GM23338 (cell line): ENCODE data around the gene TYW3. TPM values are rescaled to one million over a fixed set of nuclear protein-coding genes. Genes with fewer than 3 reads are reported as not detected.

Source experiments
- ATAC-seq: fragments of 200-7000 bp; cut with Tn5 transposase; 3 replicates; pipeline ENCODE4 v1.9.1; 2020
- DNase-seq: peaks from one replicate; pipeline ENCODE4 v3.0.0-alpha.2; 2015; ENCODE audit warnings: low spot score
- H2AFZ ChIP-seq: fragments of 200-600 bp; sonication (generic); 2 replicates; pipeline ENCODE4 v1.8.0; 2016; ENCODE audit warnings: antibody characterized with exemption, mild to moderate bottlenecking, moderate library complexity
- H3F3A ChIP-seq: fragments of 200-600 bp; sonication (generic); replicated peaks from 2 replicates; pipeline ENCODE4 v1.8.0; 2017; ENCODE audit warnings: antibody characterized with exemption, mixed run types, low read depth
- H3K27ac ChIP-seq: fragments of 200-600 bp; sonication (generic); 2 replicates; pipeline ENCODE4 v1.6.1; 2016; ENCODE audit warnings: low read depth
- H3K27me3 ChIP-seq: fragments of 200-600 bp; sonication (generic); 2 replicates; pipeline ENCODE4 v1.8.0; 2016; ENCODE audit warnings: mild to moderate bottlenecking, mixed run types, moderate library complexity; ENCODE audit not compliant: insufficient read depth
- H3K36me3 ChIP-seq: fragments of 200-600 bp; sonication (generic); 2 replicates; pipeline ENCODE4 v1.8.0; 2016; ENCODE audit warnings: mild to moderate bottlenecking; ENCODE audit not compliant: insufficient read depth
- H3K4me1 ChIP-seq: fragments of 200-600 bp; sonication (generic); 2 replicates; pipeline ENCODE4 v1.8.0; 2016; ENCODE audit warnings: mild to moderate bottlenecking, moderate library complexity; ENCODE audit not compliant: insufficient read depth
- H3K4me2 ChIP-seq: fragments of 200-600 bp; sonication (generic); 2 replicates; pipeline ENCODE4 v1.7.1; 2017; ENCODE audit warnings: mixed run types
- H3K4me3 ChIP-seq: fragments of 200-600 bp; sonication (generic); 2 replicates; pipeline ENCODE4 v1.6.1; 2016; ENCODE audit warnings: mixed run types
- H3K79me2 ChIP-seq: fragments of 200-600 bp; sonication (generic); replicated peaks from 2 replicates; pipeline ENCODE4 v1.8.0; 2017; ENCODE audit warnings: mild to moderate bottlenecking; ENCODE audit not compliant: insufficient read depth
- H3K9me2 ChIP-seq: fragments of 200-600 bp; sonication (generic); 2 replicates; pipeline ENCODE4 v1.8.0; 2017; ENCODE audit not compliant: insufficient read depth
- H4K20me1 ChIP-seq: fragments of 200-600 bp; sonication (generic); replicated peaks from 2 replicates; pipeline ENCODE4 v1.8.0; 2017; ENCODE audit warnings: mild to moderate bottlenecking; ENCODE audit not compliant: insufficient read depth
- H3K27ac Mint-ChIP-seq: 2 replicates; pipeline ENCODE4 v1.8.0; 2020; ENCODE audit warnings: inconsistent platforms, mild to moderate bottlenecking, moderate library complexity, mixed read lengths
- H3K27me3 Mint-ChIP-seq: 3 replicates; pipeline ENCODE4 v1.8.0; 2022; ENCODE audit warnings: low read depth, mild to moderate bottlenecking, moderate library complexity, mixed read lengths, inconsistent platforms; ENCODE audit not compliant: insufficient read depth, poor library complexity
- H3K36me3 Mint-ChIP-seq: 3 replicates; pipeline ENCODE4 v1.8.0; 2021; ENCODE audit warnings: low read depth, mild to moderate bottlenecking, inconsistent platforms, moderate library complexity, mixed read lengths
- H3K4me1 Mint-ChIP-seq: 3 replicates; pipeline ENCODE4 v1.8.0; 2020; ENCODE audit warnings: mild to moderate bottlenecking, inconsistent platforms, mixed read lengths
- H3K4me3 Mint-ChIP-seq: 3 replicates; pipeline ENCODE4 v1.8.0; 2021; ENCODE audit warnings: moderate library complexity, mild to moderate bottlenecking, inconsistent platforms, mixed read lengths
- H3K9me3 Mint-ChIP-seq: 3 replicates; pipeline ENCODE4 v1.8.0; 2020; ENCODE audit warnings: moderate library complexity, mild to moderate bottlenecking, inconsistent platforms, mixed read lengths
- CREB1 ChIP-seq: fragments of 250-450 bp; sonication (Bioruptor Pico); IDR thresholded peaks from 2 replicates; pipeline ENCODE4 v1.5.0; 2020; ENCODE audit warnings: low read depth, mild to moderate bottlenecking, moderate library complexity
- EZH2 ChIP-seq: fragments of 200-600 bp; sonication (generic); IDR thresholded peaks from one replicate; pipeline ENCODE4 v1.8.0; 2017; ENCODE audit warnings: antibody characterized with exemption, mild to moderate bottlenecking, low read depth; ENCODE audit not compliant: unreplicated experiment
- EZH2phosphoT487 ChIP-seq: fragments of 200-600 bp; sonication (generic); IDR thresholded peaks from one replicate; pipeline ENCODE4 v1.8.1; 2018; ENCODE audit warnings: antibody characterized with exemption; ENCODE audit not compliant: unreplicated experiment
- JUNB ChIP-seq: IDR thresholded peaks from one replicate; pipeline ENCODE4 v1.6.1; 2016; ENCODE audit warnings: antibody characterized with exemption; ENCODE audit not compliant: unreplicated experiment
- NANOG ChIP-seq: IDR thresholded peaks from 2 replicates; pipeline ENCODE4 v1.6.1; 2016; ENCODE audit warnings: antibody characterized with exemption, borderline replicate concordance
- POLR2AphosphoS5 ChIP-seq: IDR thresholded peaks from 2 replicates; pipeline ENCODE4 v1.6.1; 2016; ENCODE audit warnings: antibody characterized with exemption, low read depth
- STAT1 ChIP-seq: IDR thresholded peaks from one replicate; pipeline ENCODE4 v1.6.1; 2016; ENCODE audit warnings: antibody characterized with exemption; ENCODE audit not compliant: unreplicated experiment
- ZNF114 ChIP-seq: fragments of 250-450 bp; sonication (Bioruptor Pico); IDR thresholded peaks from 2 replicates; pipeline ENCODE4 v1.5.0; 2020; ENCODE audit warnings: mild to moderate bottlenecking, moderate library complexity
- ZNF331 ChIP-seq: fragments of 250-450 bp; sonication (Bioruptor Pico); IDR thresholded peaks from 2 replicates; pipeline ENCODE4 v1.5.0; 2020; ENCODE audit warnings: low read depth, mild to moderate bottlenecking, moderate library complexity
- polyA plus RNA-seq: library from polyadenylated mRNA; unstranded; fragments of >200 nt; fragmentation: Nextera tagmentation; extraction: Ambion mirVana; gene quantifications from 2 replicates; pipeline ENCODE4 v1.2.1, GENCODE V29; 2016
- total RNA-seq: library from RNA; depleted of rRNA; stranded (reverse); fragments of >200 nt; shearing (Covaris generic); gene quantifications from 2 replicates; pipeline ENCODE4 v1.2.3, GENCODE V29; 2014
- TF ChIP-seq, protein P1 (sequence below): fragments of 250-450 bp; sonication (Bioruptor Pico); IDR thresholded peaks from 2 replicates; pipeline ENCODE4 v1.5.0; 2020; ENCODE audit warnings: mild to moderate bottlenecking, moderate library complexity
- TF ChIP-seq, protein P2 (sequence below): IDR thresholded peaks from one replicate; pipeline ENCODE4 v1.6.1; 2018; ENCODE audit warnings: antibody characterized with exemption; ENCODE audit not compliant: unreplicated experiment
- TF ChIP-seq, protein P3 (sequence below): IDR thresholded peaks from 2 replicates; pipeline ENCODE4 v1.6.1; 2016; ENCODE audit warnings: antibody characterized with exemption
- TF ChIP-seq, protein P4 (sequence below), 2 experiments: fragments of 200-600 bp in 1 of 2; sonication (generic) in 1 of 2; conservative IDR thresholded peaks; 2 replicates each; pipeline versions ENCODE4 v1.5.1 to v1.6.1; 2016 to 2017; ENCODE audit warnings: antibody characterized with exemption in 2 of 2, low read depth in 2 of 2, mild to moderate bottlenecking in 2 of 2, moderate library complexity in 1 of 2

TYW3 gene
- total and polyA plus RNA-seq, 2 experiments from 2014 or later: 29.6 to 66.8 TPM

DNA sequence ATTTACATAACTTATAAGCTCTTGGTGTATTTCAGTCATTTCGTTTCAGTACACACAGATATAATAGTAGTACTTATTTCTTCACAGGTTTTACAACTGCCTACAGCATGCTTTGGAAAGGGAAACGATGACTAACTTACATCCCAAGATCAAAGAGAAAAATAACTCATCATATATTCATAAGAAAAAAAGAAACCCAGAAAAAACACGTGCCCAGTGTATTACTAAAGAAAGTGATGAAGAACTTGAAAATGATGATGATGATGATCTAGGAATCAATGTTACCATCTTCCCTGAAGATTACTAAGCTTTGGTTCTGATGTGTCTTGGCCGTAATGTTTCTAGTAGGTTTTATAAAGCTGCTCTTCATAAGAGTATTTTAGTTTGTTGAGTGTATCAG lies 30.9 kb downstream of the TYW3 start:
- Mint-ChIP-seq H3K27me3 (peaks cover 2% of the 10 kb centered on the region), H3K4me1 (no peaks in the 10 kb centered on the region), H3K27ac (no peak overlapping the region), H3K36me3 (peaks cover 12% of the 10 kb centered on the region), H3K4me3 (no peak overlapping the region), H3K9me3 (no peaks in the 10 kb centered on the region)
- H3K4me2 ChIP-seq: no peak overlapping the region
- DNase-seq (no peak), ATAC-seq (no peak)
- peaks cover 8% of the 10 kb centered on the region; the same call in 1 of the 2 replicates for H3K36me3 ChIP-seq
- no peaks in the 10 kb centered on the region for H3K9me2 ChIP-seq
- H3K4me3 ChIP-seq: no peak overlapping the region
- H3K4me1 ChIP-seq: no peaks in the 10 kb centered on the region
- H3F3A ChIP-seq: no peaks in the 10 kb centered on the region
- H3K27me3 ChIP-seq: no peaks in the 10 kb centered on the region
- TF ChIP-seq POLR2AphosphoS5: no peak
- TF ChIP-seq CREB1 (CRISPR knock-in tag): no peak
- TF ChIP-seq ZNF114 (CRISPR knock-in tag): no peak
- TF ChIP-seq, protein P1, sequence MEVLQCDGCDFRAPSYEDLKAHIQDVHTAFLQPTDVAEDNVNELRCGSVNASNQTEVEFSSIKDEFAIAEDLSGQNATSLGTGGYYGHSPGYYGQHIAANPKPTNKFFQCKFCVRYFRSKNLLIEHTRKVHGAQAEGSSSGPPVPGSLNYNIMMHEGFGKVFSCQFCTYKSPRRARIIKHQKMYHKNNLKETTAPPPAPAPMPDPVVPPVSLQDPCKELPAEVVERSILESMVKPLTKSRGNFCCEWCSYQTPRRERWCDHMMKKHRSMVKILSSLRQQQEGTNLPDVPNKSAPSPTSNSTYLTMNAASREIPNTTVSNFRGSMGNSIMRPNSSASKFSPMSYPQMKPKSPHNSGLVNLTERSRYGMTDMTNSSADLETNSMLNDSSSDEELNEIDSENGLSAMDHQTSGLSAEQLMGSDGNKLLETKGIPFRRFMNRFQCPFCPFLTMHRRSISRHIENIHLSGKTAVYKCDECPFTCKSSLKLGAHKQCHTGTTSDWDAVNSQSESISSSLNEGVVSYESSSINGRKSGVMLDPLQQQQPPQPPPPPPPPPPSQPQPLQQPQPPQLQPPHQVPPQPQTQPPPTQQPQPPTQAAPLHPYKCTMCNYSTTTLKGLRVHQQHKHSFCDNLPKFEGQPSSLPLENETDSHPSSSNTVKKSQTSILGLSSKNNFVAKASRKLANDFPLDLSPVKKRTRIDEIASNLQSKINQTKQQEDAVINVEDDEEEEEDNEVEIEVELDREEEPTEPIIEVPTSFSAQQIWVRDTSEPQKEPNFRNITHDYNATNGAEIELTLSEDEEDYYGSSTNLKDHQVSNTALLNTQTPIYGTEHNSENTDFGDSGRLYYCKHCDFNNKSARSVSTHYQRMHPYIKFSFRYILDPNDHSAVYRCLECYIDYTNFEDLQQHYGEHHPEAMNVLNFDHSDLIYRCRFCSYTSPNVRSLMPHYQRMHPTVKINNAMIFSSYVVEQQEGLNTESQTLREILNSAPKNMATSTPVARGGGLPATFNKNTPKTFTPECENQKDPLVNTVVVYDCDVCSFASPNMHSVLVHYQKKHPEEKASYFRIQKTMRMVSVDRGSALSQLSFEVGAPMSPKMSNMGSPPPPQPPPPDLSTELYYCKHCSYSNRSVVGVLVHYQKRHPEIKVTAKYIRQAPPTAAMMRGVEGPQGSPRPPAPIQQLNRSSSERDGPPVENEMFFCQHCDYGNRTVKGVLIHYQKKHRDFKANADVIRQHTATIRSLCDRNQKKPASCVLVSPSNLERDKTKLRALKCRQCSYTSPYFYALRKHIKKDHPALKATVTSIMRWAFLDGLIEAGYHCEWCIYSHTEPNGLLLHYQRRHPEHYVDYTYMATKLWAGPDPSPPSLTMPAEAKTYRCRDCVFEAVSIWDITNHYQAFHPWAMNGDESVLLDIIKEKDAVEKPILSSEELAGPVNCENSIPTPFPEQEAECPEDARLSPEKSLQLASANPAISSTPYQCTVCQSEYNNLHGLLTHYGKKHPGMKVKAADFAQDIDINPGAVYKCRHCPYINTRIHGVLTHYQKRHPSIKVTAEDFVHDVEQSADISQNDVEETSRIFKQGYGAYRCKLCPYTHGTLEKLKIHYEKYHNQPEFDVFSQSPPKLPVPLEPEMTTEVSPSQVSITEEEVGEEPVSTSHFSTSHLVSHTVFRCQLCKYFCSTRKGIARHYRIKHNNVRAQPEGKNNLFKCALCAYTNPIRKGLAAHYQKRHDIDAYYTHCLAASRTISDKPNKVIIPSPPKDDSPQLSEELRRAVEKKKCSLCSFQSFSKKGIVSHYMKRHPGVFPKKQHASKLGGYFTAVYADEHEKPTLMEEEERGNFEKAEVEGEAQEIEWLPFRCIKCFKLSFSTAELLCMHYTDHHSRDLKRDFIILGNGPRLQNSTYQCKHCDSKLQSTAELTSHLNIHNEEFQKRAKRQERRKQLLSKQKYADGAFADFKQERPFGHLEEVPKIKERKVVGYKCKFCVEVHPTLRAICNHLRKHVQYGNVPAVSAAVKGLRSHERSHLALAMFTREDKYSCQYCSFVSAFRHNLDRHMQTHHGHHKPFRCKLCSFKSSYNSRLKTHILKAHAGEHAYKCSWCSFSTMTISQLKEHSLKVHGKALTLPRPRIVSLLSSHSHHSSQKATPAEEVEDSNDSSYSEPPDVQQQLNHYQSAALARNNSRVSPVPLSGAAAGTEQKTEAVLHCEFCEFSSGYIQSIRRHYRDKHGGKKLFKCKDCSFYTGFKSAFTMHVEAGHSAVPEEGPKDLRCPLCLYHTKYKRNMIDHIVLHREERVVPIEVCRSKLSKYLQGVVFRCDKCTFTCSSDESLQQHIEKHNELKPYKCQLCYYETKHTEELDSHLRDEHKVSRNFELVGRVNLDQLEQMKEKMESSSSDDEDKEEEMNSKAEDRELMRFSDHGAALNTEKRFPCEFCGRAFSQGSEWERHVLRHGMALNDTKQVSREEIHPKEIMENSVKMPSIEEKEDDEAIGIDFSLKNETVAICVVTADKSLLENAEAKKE (CRISPR knock-in tag): no peak
- no peak for TF ChIP-seq NANOG
- TF ChIP-seq, protein P2, sequence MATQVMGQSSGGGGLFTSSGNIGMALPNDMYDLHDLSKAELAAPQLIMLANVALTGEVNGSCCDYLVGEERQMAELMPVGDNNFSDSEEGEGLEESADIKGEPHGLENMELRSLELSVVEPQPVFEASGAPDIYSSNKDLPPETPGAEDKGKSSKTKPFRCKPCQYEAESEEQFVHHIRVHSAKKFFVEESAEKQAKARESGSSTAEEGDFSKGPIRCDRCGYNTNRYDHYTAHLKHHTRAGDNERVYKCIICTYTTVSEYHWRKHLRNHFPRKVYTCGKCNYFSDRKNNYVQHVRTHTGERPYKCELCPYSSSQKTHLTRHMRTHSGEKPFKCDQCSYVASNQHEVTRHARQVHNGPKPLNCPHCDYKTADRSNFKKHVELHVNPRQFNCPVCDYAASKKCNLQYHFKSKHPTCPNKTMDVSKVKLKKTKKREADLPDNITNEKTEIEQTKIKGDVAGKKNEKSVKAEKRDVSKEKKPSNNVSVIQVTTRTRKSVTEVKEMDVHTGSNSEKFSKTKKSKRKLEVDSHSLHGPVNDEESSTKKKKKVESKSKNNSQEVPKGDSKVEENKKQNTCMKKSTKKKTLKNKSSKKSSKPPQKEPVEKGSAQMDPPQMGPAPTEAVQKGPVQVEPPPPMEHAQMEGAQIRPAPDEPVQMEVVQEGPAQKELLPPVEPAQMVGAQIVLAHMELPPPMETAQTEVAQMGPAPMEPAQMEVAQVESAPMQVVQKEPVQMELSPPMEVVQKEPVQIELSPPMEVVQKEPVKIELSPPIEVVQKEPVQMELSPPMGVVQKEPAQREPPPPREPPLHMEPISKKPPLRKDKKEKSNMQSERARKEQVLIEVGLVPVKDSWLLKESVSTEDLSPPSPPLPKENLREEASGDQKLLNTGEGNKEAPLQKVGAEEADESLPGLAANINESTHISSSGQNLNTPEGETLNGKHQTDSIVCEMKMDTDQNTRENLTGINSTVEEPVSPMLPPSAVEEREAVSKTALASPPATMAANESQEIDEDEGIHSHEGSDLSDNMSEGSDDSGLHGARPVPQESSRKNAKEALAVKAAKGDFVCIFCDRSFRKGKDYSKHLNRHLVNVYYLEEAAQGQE: no peak
- TF ChIP-seq, protein P3, sequence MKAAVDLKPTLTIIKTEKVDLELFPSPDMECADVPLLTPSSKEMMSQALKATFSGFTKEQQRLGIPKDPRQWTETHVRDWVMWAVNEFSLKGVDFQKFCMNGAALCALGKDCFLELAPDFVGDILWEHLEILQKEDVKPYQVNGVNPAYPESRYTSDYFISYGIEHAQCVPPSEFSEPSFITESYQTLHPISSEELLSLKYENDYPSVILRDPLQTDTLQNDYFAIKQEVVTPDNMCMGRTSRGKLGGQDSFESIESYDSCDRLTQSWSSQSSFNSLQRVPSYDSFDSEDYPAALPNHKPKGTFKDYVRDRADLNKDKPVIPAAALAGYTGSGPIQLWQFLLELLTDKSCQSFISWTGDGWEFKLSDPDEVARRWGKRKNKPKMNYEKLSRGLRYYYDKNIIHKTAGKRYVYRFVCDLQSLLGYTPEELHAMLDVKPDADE: no peak
- TF ChIP-seq EZH2: no peak
- no peak for TF ChIP-seq EZH2phosphoT487
- no peak for TF ChIP-seq ZNF331 (CRISPR knock-in tag)
- TF ChIP-seq, protein P4, sequence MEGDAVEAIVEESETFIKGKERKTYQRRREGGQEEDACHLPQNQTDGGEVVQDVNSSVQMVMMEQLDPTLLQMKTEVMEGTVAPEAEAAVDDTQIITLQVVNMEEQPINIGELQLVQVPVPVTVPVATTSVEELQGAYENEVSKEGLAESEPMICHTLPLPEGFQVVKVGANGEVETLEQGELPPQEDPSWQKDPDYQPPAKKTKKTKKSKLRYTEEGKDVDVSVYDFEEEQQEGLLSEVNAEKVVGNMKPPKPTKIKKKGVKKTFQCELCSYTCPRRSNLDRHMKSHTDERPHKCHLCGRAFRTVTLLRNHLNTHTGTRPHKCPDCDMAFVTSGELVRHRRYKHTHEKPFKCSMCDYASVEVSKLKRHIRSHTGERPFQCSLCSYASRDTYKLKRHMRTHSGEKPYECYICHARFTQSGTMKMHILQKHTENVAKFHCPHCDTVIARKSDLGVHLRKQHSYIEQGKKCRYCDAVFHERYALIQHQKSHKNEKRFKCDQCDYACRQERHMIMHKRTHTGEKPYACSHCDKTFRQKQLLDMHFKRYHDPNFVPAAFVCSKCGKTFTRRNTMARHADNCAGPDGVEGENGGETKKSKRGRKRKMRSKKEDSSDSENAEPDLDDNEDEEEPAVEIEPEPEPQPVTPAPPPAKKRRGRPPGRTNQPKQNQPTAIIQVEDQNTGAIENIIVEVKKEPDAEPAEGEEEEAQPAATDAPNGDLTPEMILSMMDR (conservative IDR thresholded peaks at IDR 0.05; ENCODE audit: low read depth in 2 of 2): no peak
- TF ChIP-seq STAT1: no peak
- TF ChIP-seq JUNB: no peak
- no peaks in the 10 kb centered on the region for H4K20me1 ChIP-seq
- H3K27ac ChIP-seq: no peak overlapping the region
- 0 out of 2 replicates have a peak, but pooled peaks cover 4% of the 10 kb centered on the region for H3K79me2 ChIP-seq
- no peak overlapping the region for H2AFZ ChIP-seq
